Epidermal melanocyte (primary cell): ENCODE data around the gene ZNF786.
"Not testable (repeated sequence)": the region's sequence is repeated elsewhere in the genome, so short reads cannot be mapped to it uniquely, and the experiment has no call there.

ENCODE experiments used
- DNase-seq: peaks from one replicate; pipeline ENCODE4 v3.0.0; 2011; ENCODE audit warnings: low spot score; ENCODE audit not compliant: insufficient read length

The ZNF786 gene

GRCh38 chr7:149090397-149091195 lies at the start of gene ZNF786:
Gene ZNF786 (minus strand): TSS chr7:149090718. CDS start chr7:149090640, 78 bp downstream.
- peak; percentile 79 for DNase-seq

GRCh38 chr7:149136118-149136517 lies 45.6 kb upstream of the ZNF786 start:
- DNase-seq, result no peak

GRCh38 chr7:149133028-149133710 lies 42.7 kb upstream of the ZNF786 start:
- DNase-seq, result no peak

- DNase-seq, result no peak
Observed at GRCh38 chr7:149130572-149131198, 40.2 kb upstream of the ZNF786 start.

- DNase-seq, result no peak
Observed at GRCh38 chr7:149126662-149127266, 36.2 kb upstream of the ZNF786 start.

- DNase-seq, result peak; percentile 88
Observed at GRCh38 chr7:149125863-149126661, 35.5 kb upstream of the ZNF786 start, which contains the start of gene ZNF425. Gene ZNF425 (minus strand): TSS chr7:149126324. CDS start chr7:149126213, 111 bp downstream.

GRCh38 chr7:149125189-149125862 lies 34.8 kb upstream of the ZNF786 start:
- DNase-seq, result no peak

GRCh38 chr7:149109969-149110368 lies 19.5 kb upstream of the ZNF786 start:
- no peak for DNase-seq

GRCh38 chr7:149104749-149105148 lies 14.2 kb upstream of the ZNF786 start:
- no peak for DNase-seq

GRCh38 chr7:149104214-149104613 lies 13.7 kb upstream of the ZNF786 start:
- DNase-seq, result no peak

GRCh38 chr7:149103424-149103823 lies 12.9 kb upstream of the ZNF786 start:
- no peak for DNase-seq

- DNase-seq, result no peak
Observed at GRCh38 chr7:149102666-149103065, 12.1 kb upstream of the ZNF786 start.

- DNase-seq, result no peak
Observed at GRCh38 chr7:149100821-149101220, 10.3 kb upstream of the ZNF786 start.

- DNase-seq, result no peak
Observed at GRCh38 chr7:149099058-149099457, 8.5 kb upstream of the ZNF786 start.

GRCh38 chr7:149097088-149097487 lies 6.6 kb upstream of the ZNF786 start:
- DNase-seq, result no peak

GRCh38 chr7:149093228-149093627 lies 2.7 kb upstream of the ZNF786 start:
- no peak for DNase-seq

GRCh38 chr7:149092244-149092643 lies 1.7 kb upstream of the ZNF786 start:
- not testable (repeated sequence) for DNase-seq

- no peak for DNase-seq
Observed at GRCh38 chr7:149087376-149087775, 3.1 kb downstream of the ZNF786 start.

- DNase-seq, result no peak
Observed at GRCh38 chr7:149085866-149086265, 4.7 kb downstream of the ZNF786 start.

GRCh38 chr7:149084407-149084806 lies 6.1 kb downstream of the ZNF786 start:
- no peak for DNase-seq
